NK-92 (cell line): ENCODE data around the gene SLC39A7.

Source experiments
- DNase-seq: peaks from one replicate; lab custom pipeline; 2025; ENCODE audit not compliant: unreplicated experiment; lab: John Stamatoyannopoulos, UW

Gene SLC39A7

DNA sequence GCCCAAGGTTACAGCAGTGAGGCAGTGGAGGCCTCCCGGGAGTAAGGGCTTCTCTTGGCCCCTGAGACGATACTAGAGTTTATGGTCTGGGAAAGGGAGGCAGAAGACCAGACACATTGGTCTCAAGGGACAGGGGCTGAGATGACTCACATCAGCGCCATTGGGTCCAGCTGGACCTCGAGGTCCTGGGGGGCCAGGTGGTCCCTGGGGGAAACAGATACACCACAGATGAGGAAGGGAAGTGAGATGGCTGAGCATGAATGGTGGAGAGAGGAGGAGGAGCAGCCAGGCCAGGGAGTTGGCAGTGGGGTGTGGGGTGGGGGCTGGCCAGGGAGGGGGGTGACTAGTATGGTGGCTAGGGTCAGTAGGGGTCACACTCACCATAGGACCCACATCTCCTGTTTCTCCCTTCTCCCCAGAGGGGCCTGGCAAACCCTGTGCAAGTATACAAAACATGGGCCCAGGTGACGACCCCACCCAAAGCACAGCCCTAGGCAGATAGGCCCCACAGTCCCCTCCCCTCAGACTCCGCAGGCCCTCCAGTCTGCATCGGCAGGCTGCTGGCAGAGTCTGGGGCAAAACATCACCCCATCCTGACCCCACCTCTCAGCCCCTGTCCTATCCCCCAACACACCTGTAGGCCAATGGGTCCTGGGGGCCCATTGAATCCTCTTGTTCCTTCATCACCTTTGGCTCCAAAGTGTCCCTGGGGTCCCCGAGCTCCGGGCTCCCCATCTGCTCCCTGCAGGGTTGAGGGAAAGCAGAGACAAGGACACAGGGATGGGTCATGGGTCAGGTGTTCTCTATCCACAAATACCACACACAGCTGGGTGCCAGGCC, 30.3 kb upstream of the SLC39A7 start:
- no peak for DNase-seq

DNA sequence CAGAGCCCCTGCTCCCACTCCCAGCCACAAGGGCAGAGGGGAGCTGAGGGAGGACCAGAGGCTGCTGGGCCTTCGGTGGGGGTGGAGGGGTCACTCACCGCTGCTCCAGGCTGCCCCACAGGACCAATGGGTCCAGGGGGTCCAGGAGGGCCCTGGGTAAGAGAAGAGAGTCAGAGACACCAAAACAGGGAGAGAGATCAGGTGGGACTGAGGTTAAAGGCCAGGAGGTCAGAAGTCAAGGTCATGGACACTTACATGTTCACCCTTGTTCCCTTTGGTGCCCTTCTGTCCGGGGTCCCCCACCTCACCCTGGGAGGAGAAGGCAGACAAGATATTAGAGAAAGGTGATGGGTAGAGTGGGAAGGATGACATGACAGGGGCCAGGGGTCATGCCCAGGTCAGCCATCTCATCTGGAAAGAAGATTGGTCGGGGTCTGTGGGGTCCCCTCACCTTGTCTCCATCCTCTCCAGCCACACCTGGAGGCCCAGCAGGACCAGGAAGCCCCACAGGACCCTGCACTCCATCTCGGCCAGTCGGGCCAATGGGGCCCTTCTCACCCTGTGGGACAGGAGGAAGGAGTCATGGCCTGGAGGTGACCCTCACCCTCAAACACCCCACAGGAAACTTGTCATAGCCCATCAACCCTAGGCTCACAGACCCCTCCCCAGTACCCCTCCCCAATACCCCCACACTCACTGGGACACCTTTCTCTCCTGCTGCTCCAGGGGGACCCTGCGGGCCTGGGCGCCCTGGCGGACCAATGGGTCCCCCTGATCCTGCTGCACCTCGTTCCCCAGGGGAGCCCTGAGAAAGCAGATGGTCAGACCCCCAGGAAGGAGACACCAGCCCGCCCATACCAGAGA, 29.4 kb upstream of the SLC39A7 start:
- DNase-seq = no peak

DNA sequence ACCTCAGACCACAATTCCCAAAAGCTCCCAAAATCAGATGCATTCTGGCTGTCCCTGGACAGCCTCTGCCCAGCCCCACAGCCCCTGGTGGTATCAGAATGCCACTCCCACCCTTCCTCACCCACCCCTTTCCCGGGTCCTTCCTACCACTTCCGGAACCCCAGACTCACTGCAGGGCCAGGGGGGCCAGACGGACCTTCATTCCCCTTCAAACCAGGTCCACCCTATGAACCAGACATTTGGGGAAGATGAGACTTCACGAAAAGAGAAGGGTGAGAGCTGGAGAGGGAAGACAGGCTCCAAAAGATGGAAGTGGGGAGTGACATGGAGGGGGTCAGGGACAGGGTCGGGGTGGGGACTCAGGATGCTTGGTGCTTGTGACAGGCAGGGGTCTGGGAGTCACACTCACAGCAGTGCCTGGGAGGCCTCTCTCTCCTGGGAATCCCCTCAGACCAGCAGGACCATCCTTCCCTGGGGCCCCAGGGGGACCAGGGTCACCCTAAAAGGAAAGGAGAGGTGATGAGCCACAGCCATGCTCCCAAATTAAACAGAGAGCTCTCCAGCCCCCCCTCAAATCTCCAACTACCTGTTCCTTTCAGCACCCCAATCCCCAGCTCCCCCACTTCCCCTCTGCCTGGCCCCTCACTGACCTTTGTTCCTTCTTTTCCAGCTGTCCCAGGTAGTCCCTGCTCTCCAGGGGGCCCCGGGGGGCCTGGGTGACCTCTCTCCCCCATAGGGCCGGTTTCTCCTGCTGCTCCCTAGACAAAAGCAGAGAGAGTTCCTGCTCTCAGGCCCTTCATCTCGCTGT, 28.6 kb upstream of the SLC39A7 start:
- DNase-seq = no peak

DNA sequence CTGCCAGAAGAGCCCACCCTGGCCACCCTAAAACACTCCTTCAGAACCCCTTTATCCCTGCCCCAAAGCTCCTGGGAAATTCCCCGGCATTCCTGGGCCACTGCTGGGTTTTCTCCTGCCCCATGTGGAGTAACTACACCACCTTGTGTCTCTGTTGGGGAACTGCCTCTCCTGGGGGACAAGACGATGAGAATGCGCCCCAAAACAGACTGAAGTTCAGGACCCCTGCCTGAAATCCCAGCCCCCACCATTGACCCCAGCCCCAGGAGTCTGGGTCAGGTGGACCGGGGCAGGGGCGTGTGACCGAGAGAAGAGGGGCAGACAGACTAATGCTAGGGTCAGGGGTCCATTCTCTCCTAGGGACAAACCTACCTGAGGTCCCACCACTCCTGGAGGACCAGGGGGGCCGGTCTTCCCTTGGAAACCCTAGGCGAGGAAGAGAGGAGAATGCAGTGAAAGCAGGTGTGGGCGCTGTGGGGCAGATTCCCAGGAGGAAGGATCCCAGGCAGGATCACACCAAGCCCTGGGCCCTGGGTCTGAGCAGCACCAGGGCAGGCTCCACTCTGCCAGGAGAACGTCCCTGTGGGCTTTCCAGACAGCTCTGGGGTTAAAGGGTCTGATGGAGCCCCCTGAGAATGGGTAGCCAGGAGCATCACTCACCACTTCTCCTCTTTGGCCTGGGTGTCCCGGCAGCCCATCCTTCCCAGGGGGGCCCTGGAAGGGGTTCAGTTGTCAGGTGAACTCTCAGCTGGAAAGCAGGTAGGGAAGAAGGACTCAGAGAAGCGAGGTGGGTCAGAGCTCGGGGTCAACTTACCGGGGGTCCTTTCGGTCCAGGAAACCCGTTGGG, 27.8 kb upstream of the SLC39A7 start:
- DNase-seq = no peak

DNA sequence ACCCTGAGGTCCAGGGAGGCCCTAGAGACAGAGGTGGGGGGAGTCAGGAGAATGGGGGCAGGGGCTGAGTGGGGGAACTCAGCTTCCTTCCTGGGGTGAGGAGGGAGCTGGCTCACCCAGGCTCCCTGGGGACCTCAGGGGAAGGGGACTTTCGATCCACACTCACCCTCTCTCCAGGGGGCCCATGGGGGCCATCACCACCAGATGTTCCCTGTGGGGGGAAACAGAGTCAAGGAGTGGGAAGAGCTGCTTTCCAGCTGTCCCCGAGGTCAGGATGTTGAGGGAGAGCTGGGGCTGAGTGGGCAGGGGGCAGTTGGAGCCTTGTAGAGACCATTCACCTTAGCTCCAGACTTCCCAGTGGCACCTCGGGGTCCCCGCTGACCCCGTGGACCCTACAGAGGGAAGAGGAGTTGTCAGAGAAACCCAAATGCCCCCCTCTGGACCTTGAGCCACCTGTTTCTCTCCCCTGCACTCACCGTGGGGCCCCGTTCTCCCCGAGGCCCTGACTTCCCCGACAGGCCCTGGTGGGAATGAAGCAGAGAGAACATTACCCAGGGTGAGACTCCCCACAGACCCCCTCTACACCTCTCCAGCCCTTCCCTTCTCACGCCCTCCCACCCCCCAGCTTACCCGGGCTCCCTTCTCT, 27.0 kb upstream of the SLC39A7 start:
- no peak for DNase-seq

DNA sequence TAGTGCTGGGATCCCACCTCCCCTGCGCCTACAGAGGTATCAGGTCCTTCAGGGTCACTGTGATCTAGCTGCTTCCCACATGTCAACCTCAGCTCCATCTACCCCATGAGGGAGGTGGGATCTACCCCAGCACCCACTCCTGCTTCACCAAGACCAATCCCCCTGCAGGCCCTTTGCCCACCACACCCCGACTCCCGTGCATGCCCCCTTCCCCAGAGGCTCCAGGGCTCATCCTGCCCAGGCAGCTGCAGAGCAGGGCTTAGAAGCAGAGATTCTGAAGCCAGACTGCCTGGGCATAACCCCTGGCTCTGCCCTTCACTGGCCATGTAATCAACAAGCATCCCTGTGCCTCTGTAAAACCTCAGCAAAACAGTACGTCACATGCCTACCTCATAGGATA, 25.9 kb upstream of the SLC39A7 start:
- DNase-seq = no peak

DNA sequence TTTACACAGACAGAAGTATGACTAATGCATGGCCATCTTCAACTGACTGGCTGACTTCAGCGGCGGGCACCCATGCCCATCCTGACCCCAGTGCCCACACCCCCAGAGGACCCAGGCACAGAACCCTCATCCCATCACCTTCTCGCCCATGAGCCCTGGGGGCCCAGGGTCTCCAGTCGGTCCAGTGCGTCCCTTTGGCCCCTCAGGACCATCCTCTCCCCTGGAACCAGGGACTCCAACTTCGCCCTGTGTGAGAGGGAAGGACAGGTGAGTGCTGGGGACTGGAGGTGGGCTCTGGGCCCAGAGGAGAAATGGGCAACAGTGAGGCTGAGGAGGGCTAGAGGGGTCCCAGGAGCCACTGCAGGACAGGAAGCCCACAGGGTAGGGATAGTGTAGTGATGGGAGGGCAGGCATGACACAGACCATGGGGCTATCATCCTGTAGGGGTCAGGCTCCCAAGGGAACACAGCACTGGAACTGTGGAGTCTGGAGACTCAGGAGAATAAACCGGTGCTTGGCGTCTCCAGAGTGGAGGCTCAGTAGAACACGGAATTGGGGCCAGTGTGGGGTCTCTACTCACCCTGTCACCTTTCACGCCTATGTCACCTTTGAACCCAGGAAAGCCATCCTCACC, 25.1 kb upstream of the SLC39A7 start:
- no peak for DNase-seq

DNA sequence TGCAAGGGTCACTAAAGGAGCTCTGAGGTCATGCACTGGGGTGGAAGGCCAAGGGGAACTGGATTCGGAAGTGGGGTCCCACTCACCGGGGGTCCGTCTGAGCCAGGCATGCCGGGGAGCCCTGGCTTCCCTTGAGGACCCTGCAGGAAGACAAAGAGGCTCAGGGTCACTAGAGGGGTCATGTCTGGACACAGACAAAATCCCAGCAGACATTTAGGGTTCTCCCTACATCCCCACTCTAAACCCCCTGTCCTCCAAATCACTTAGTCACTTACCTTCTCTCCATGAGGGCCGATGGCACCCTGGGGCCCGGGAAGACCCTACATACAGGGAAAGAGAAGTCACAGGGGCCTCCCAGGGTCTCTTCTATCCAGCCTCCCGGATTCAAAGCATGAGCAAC, 23.8 kb upstream of the SLC39A7 start:
- no peak for DNase-seq

DNA sequence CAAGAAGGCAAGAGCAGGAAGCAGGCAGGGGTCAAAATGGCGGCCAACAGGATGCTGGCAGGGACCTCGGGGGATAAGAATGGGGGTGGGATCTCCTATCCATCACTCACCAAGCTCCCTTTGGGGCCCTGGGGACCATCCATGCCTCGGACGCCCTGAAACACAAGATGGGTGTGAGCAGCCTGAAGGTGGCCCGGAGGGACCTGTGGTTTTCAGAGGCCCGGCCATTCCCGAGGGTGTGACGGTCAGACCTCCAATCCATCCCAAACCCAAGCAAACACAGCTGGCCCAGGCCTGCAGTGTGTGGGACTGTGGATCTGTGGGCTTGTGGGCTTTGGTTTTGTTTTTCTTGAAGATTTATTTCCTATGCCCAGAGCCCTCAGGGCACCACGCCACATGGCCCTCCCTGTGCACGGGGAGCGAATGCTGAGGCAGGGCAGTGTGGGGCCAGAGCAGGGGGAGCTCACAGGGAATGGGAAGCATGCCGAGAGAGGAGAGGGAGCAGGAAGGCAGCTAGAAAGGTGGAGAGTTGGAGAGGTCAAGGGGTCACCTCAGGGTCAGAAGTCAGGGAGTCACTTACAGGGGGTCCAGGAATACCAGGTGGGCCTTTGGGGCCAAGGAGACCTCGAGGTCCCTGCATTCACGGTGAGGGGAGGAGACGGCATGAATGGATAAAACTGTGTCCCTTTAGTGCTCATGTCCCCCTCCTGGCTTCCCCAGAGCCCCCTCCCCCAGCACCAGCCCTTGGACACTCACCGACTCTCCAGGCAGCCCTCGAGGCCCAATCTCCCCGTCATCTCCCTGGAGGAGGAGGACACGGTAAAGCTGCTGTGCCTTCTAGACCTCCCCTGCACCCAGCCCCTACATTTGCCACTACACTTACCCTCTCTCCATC, 22.9 kb upstream of the SLC39A7 start:
- DNase-seq = no peak

DNA sequence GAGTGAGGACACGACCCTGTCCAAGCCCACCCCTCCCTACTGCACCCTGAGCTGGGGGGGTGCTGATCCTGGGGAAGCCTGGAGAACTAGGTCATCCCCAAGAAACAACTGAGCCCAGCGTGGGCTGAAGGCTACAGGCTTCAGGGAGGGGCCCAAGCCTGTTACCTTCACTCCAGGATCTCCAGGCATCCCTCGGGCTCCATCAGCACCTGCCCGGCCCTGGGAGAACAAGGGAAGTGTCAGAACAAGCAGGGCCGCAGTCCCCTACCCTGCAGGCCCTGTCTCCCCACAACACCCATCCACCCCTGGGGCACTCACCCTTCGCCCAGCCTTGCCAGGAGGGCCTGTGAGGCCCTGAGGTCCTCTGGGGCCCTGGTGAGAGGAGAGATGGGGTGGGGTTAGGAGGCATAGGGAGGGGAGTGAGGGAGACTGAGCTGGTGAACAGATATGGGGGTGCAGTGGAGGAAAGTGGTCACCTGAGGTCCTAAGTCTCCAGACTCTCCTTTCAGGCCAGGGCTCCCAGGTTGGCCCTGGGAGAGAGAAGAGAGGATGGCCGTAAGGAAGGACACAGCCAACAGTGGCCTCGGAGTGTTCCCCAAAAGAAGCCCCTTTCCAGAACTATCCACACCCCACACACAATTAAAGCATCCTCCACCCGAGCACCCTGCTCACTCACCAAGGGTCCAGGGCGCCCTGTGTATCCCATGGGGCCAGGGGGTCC, 21.8 kb upstream of the SLC39A7 start:
- DNase-seq = no peak

DNA sequence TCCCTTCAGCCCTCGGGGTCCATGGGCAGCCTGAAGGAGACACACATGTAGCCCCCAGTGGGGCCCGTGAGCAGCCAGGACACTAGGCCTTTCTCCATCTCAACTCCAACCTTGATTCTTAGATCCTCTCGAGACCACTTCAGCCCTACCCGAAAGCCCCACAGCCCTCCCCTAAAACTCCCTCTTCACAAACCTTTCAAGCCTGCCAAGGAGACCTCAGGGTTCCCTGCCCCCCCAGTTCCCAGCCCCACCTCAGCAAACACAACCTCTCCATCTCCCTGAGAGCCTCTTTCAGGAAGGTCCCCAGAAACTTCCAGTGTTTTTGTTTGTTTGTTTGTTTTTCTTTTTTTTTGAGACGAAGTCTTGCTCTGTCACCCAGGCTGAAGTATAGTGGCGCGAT, 19.5 kb upstream of the SLC39A7 start:
- DNase-seq = no peak

DNA sequence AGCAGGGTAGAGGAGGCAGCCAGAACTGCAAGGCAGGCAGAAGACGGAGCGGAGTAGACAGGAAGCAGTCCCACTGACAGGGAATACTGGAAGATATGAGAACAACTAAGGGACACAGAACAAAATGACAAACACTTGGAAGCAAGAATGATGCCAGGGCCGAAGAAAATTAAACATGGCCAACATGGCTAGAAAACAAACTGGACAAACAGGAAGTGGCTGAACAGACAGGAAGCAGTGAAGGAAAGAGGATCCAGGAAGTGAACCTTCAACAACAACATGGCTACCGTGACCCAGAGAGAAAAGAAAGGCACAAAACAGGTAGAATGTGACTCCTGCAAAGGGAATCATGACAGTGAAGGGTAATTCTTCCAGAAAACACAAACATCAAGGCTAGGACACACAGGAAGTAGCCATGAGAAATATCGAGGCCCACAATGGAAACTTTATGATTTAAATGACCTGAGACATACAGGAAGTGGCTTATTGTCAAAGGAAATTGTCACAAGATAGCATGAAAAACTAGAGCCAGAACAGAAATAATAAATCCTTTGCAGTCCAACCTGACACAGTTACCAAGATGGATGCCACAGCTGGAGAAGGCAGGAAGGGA, 17.5 kb upstream of the SLC39A7 start:
- DNase-seq = no peak

DNA sequence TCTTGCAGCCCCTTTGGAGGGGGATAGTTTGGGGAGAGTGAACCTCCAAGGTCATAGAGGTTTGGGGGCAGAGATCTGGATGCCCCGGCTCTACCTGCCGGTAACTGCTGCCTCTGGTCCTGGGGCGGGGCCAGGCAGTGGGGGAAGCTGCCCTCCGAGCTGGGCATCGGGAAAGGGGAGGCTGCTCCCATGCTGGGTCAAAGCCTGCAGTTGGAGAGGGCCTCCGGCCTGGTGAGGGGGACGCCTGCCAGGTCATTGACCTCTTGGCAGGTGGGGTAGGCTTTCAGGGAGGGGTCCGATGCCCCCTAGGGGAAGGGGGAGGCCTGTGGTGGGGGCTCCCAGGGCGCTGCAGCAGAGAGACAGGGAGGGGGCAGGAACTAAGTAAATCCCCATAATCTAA, 15.5 kb upstream of the SLC39A7 start:
- DNase-seq = no peak

DNA sequence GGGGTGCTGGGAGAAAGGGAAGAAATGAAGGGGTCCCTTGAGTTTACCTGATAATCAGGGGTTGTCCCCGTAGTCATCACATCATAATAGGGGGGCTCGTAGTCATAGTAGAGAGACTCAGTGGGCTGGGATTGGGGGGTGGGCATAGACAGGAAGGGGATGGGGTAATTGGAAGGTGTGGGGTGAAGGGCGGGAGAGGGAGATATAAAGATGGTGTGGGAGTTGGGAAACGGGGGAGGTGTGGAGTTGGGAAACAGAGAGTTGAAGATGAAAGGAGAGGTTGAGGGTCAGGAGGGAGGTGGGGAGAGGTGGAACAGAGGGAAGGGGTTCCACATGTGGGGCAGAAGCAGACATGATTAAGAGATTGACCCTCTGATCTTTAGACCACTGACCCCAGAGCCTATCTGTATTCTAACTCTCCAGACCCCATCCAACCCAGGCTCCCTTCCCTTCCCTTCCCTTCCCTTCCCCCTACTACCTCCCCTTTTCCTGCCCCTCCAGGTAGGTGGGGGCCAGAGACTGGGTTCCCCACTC, 14.9 kb upstream of the SLC39A7 start:
- DNase-seq = no peak

DNA sequence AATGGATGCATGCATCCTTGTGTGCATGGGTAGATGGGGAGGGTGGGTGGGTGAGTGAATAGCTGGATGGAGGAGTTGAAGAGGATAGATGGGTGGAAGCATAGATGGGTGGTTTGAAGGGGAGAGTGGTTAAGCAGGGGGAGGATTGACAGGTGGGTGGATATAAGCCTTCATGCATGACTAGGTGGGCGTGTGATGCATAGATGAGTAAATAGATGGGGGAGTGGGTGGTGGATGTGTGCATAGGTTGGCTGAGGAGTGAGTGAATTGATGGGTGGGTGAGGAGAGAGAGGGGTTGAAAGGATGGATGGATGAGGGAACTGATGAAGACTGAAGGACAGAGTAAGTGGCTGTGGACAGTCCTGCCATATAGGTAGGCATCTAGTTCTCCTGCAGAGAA, 12.9 kb upstream of the SLC39A7 start:
- no peak for DNase-seq

DNA sequence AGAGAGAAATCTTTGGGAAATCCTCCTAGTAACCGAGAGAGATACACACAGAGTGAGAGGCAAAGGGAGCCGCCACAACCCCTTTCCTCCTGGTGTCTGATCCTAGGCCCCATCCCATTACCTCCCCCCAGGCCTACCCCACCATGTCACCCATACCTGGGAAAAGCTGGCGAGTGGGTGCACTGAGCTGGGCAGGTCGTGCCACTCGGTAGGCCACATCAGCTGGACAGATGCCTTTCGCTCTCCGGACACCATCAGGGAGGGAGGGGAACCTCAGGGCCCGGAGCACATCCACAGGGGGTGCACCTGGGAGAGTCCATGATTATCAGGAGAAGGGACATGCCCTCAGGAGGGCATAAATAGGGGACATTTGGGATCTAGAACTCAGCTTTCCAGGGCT, 11.5 kb upstream of the SLC39A7 start:
- DNase-seq = no peak
